Measurements from ENCODE around the gene PGD.
"Not testable (repeated sequence)": the region's sequence is repeated elsewhere in the genome, so short reads cannot be mapped to it uniquely, and the experiment has no call there.

Gene PGD

GRCh38 chr1:10444795-10445397 lies 46.0 kb downstream of the PGD start:
- no peak overlapping the region for H3K9ac ChIP-seq (ENCODE audit: low read length)
- H3K27me3 ChIP-seq (ENCODE audit: control insufficient read depth, insufficient read depth, low read length): no peaks in the 10 kb centered on the region
- H3K36me3 ChIP-seq (ENCODE audit: control insufficient read depth, insufficient read depth, low read length): no peaks in the 10 kb centered on the region
- H3K9me3 ChIP-seq (ENCODE audit: control insufficient read depth, low read length): no peaks in the 10 kb centered on the region
- no peak overlapping the region for H3K4me3 ChIP-seq (ENCODE audit: low read length)
- no peaks in the 10 kb centered on the region for H3K4me1 ChIP-seq (ENCODE audit: control insufficient read depth, insufficient read depth, low read length)

DNA sequence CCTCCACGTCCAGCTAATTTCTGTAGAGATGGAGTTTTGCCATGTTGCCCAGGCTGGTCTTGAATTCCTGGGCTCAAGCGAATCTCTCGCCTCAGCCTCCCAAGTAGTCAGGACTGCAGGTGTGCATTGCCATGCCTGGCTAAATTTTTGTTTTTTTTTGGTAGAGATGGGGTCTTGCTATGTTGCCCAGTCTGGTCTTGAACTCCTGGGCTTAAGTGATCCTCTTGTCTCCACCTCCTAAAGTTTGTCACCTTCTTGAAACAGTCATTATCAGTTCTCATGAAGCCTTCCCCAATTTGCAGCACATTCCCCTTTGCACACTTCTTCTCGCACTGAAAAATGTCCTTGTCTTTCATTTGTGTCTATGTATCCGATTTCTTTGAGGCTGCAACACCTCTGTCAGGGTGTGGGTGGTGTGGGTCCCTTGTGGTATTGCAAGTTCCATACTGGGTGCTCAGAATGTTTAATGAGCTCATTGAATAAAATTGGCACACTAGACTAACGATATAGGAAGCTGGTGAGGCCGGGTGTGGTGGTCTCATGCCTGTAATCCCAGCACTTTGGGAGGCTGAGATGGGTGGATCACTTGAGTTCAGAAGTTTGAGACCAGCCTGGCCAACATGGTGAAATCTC lies 48.0 kb downstream of the PGD start:
- Histone ChIP-seq H3K4me3 (ENCODE audit: low read length) (no peak overlapping the region), H3K27me3 (ENCODE audit: control insufficient read depth, insufficient read depth, low read length) (peaks cover 3% of the 10 kb centered on the region), H3K9ac (ENCODE audit: low read length) (no peak overlapping the region), H3K36me3 (ENCODE audit: control insufficient read depth, insufficient read depth, low read length) (no peaks in the 10 kb centered on the region), H3K4me1 (ENCODE audit: control insufficient read depth, insufficient read depth, low read length) (no peaks in the 10 kb centered on the region), H3K9me3 (ENCODE audit: control insufficient read depth, low read length) (no peaks in the 10 kb centered on the region)

GRCh38 chr1:10449751-10450150 lies 50.9 kb downstream of the PGD start, which contains the start of gene CORT:
Gene CORT (plus strand): TSS chr1:10450031. CDS start chr1:10450224, 193 bp downstream.
- Histone ChIP-seq H3K9ac (ENCODE audit: low read length) (no peak within 1 kb of the TSS), H3K4me3 (ENCODE audit: low read length) (no peak within 1 kb of the TSS), H3K36me3 (ENCODE audit: control insufficient read depth, insufficient read depth, low read length) (no peaks in the 10 kb centered on the region), H3K4me1 (ENCODE audit: control insufficient read depth, insufficient read depth, low read length) (no peaks in the 10 kb centered on the region), H3K27me3 (ENCODE audit: control insufficient read depth, insufficient read depth, low read length) (peaks cover 3% of the 10 kb centered on the region), H3K9me3 (ENCODE audit: control insufficient read depth, low read length) (no peaks in the 10 kb centered on the region)

DNA sequence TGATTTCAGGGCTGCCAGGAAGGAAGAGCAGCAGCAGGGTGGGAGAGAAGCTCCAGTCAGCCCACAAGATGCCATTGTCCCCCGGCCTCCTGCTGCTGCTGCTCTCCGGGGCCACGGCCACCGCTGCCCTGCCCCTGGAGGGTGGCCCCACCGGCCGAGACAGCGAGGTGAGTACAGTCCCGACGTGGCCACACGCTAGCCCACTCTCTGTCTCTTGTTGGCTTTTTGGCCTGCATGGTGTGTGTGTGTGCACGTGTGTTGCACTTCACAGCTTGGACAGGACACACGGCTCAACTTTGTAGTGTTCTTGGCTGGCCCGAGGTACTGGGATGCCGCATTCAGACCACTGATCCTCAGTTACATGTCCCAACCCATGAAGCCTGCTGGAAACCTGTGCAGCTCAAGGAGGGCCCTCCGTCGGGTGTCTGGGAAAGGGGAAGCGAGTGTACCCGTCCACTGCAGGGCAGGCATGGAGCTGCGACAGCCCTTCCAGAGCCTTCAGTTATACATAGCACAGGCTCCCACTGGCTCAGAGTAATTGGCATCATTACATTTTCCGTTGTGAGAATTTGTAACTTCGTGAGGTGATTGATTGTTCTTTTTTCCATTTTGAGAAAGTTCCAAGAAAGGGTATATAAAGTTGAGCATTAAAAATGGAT lies 51.4 kb downstream of the PGD start:
- Histone ChIP-seq H3K4me3 (ENCODE audit: low read length) (no peak overlapping the region), H3K9ac (ENCODE audit: low read length) (no peak overlapping the region), H3K27me3 (ENCODE audit: control insufficient read depth, insufficient read depth, low read length) (peaks cover 3% of the 10 kb centered on the region), H3K4me1 (ENCODE audit: control insufficient read depth, insufficient read depth, low read length) (no peaks in the 10 kb centered on the region), H3K36me3 (ENCODE audit: control insufficient read depth, insufficient read depth, low read length) (no peaks in the 10 kb centered on the region), H3K9me3 (ENCODE audit: control insufficient read depth, low read length) (no peaks in the 10 kb centered on the region)

GRCh38 chr1:10450836-10451235 lies 52.0 kb downstream of the PGD start:
- no peaks in the 10 kb centered on the region for H3K36me3 ChIP-seq (ENCODE audit: control insufficient read depth, insufficient read depth, low read length)
- H3K9me3 ChIP-seq (ENCODE audit: control insufficient read depth, low read length): no peaks in the 10 kb centered on the region
- H3K9ac ChIP-seq (ENCODE audit: low read length): no peak overlapping the region
- peaks cover 3% of the 10 kb centered on the region for H3K27me3 ChIP-seq (ENCODE audit: control insufficient read depth, insufficient read depth, low read length)
- no peaks in the 10 kb centered on the region for H3K4me1 ChIP-seq (ENCODE audit: control insufficient read depth, insufficient read depth, low read length)
- H3K4me3 ChIP-seq (ENCODE audit: low read length): no peak overlapping the region

DNA sequence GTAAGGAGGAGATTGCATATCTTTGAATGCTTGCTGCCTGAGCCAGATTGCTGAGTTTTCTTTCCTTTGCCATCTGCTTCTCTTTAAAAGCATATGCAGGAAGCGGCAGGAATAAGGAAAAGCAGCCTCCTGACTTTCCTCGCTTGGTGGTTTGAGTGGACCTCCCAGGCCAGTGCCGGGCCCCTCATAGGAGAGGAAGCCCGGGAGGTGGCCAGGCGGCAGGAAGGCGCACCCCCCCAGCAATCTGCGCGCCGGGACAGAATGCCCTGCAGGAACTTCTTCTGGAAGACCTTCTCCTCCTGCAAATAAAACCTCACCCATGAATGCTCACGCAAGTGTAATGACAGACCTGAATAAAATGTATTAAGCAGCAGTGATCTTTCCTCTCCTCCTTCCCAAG lies 52.4 kb downstream of the PGD start:
- Histone ChIP-seq H3K9ac (ENCODE audit: low read length) (no peak overlapping the region), H3K9me3 (ENCODE audit: control insufficient read depth, low read length) (no peaks in the 10 kb centered on the region), H3K4me3 (ENCODE audit: low read length) (no peak overlapping the region), H3K4me1 (ENCODE audit: control insufficient read depth, insufficient read depth, low read length) (no peaks in the 10 kb centered on the region), H3K27me3 (ENCODE audit: control insufficient read depth, insufficient read depth, low read length) (peaks cover 3% of the 10 kb centered on the region), H3K36me3 (ENCODE audit: control insufficient read depth, insufficient read depth, low read length) (no peaks in the 10 kb centered on the region)

DNA sequence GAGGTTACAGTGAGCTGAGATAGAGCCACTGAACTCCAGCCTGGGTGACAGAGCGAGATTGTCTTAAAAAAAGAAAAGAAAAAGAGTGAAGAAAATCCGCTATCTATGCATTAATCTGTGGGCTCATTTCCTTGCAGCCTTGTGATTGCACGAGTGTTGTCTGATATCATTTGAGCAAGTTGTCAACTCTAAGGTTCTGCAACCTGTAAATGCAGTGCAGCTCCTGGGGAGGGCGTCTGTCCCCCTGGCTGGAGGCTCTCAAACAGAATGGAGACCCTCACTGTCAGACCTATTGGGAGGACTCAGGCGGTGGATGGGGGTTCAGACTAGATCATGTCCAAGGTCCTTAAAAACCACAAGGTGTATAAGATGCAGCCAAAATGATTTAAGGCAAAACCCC lies 57.2 kb downstream of the PGD start:
- H3K4me3 ChIP-seq (ENCODE audit: low read length): no peak overlapping the region
- peaks cover 3% of the 10 kb centered on the region for H3K27me3 ChIP-seq (ENCODE audit: control insufficient read depth, insufficient read depth, low read length)
- H3K4me1 ChIP-seq (ENCODE audit: control insufficient read depth, insufficient read depth, low read length): peaks cover 4% of the 10 kb centered on the region
- H3K36me3 ChIP-seq (ENCODE audit: control insufficient read depth, insufficient read depth, low read length): no peaks in the 10 kb centered on the region
- H3K9me3 ChIP-seq (ENCODE audit: control insufficient read depth, low read length): no peaks in the 10 kb centered on the region
- H3K9ac ChIP-seq (ENCODE audit: low read length): no peak overlapping the region

DNA sequence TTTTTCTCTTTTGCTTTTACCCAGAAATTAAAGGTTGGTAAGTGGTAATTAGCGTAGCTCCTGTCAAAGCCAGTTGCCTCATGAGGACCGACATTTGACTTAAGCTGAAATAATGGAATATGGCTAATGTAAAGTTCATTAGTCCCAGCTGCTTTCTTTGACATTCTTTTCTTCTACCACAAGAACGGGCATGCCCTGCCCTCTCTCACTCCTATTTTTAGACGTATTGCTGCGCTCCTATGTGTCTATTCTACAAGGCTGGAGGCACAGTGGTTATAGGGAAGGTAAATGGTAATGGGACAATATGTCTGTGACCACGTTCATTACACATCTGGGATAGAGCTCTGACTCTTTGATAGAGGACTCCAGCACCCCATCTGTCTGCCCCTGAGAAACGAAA lies 57.8 kb downstream of the PGD start:
- H3K27me3 ChIP-seq (ENCODE audit: control insufficient read depth, insufficient read depth, low read length): peaks cover under 1% of the 10 kb centered on the region
- no peaks in the 10 kb centered on the region for H3K36me3 ChIP-seq (ENCODE audit: control insufficient read depth, insufficient read depth, low read length)
- H3K9ac ChIP-seq (ENCODE audit: low read length): no peak overlapping the region
- H3K4me3 ChIP-seq (ENCODE audit: low read length): no peak overlapping the region
- peaks cover 4% of the 10 kb centered on the region for H3K4me1 ChIP-seq (ENCODE audit: control insufficient read depth, insufficient read depth, low read length)
- H3K9me3 ChIP-seq (ENCODE audit: control insufficient read depth, low read length): no peaks in the 10 kb centered on the region

DNA sequence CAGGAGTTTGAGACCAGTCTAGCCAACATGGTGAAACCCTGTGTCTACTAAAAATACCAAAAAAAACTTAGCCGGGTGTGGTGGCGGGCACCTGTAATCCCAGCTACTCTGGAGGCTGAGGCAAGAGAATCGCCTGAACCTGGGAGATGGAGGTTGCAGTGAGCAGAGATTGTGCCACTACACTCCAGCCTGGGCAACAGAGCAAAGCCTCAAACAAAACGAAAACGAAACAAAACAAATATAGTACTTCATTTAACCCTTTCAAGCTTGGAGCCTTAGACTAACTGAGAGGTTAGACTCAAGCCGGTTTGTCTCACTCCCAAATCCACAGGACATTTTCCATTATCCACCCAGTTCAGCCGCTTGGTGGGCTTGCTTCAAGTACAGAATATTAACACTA lies 58.6 kb downstream of the PGD start:
- not testable (repeated sequence) for H3K4me1 ChIP-seq (ENCODE audit: control insufficient read depth, insufficient read depth, low read length); H3K9me3 ChIP-seq (ENCODE audit: control insufficient read depth, low read length); H3K27me3 ChIP-seq (ENCODE audit: control insufficient read depth, insufficient read depth, low read length); H3K36me3 ChIP-seq (ENCODE audit: control insufficient read depth, insufficient read depth, low read length); H3K9ac ChIP-seq (ENCODE audit: low read length); H3K4me3 ChIP-seq (ENCODE audit: low read length)

DNA sequence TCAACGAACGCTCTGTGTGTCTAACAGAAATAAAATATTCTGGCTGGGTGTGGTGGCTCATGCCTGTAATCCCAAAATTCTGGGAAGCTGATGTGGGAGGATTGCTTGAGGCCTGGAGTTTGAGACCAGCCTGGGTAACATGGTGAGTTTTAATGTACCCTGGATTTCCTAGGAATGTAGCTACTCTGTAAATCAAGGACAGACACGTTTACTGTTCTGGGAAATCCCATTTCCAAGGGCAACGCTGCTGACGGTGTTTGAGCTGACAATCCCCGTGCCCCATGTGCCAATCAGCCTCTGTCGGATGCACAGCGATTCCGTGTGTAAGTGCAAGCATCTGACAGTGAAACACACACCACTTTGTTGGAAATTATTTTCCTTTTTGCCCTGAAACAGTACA lies 59.0 kb downstream of the PGD start:
- Histone ChIP-seq H3K9ac (ENCODE audit: low read length) (no peak overlapping the region), H3K4me3 (ENCODE audit: low read length) (no peak overlapping the region), H3K36me3 (ENCODE audit: control insufficient read depth, insufficient read depth, low read length) (no peaks in the 10 kb centered on the region), H3K9me3 (ENCODE audit: control insufficient read depth, low read length) (no peaks in the 10 kb centered on the region), H3K27me3 (ENCODE audit: control insufficient read depth, insufficient read depth, low read length) (no peaks in the 10 kb centered on the region), H3K4me1 (ENCODE audit: control insufficient read depth, insufficient read depth, low read length) (peaks cover 4% of the 10 kb centered on the region)

GRCh38 chr1:10459184-10459583 lies 60.3 kb downstream of the PGD start:
- Histone ChIP-seq H3K4me3 (ENCODE audit: low read length) (no peak overlapping the region), H3K9ac (ENCODE audit: low read length) (no peak overlapping the region), H3K4me1 (ENCODE audit: control insufficient read depth, insufficient read depth, low read length) (peaks cover 4% of the 10 kb centered on the region), H3K36me3 (ENCODE audit: control insufficient read depth, insufficient read depth, low read length) (no peaks in the 10 kb centered on the region), H3K9me3 (ENCODE audit: control insufficient read depth, low read length) (no peaks in the 10 kb centered on the region), H3K27me3 (ENCODE audit: control insufficient read depth, insufficient read depth, low read length) (no peaks in the 10 kb centered on the region)

DNA sequence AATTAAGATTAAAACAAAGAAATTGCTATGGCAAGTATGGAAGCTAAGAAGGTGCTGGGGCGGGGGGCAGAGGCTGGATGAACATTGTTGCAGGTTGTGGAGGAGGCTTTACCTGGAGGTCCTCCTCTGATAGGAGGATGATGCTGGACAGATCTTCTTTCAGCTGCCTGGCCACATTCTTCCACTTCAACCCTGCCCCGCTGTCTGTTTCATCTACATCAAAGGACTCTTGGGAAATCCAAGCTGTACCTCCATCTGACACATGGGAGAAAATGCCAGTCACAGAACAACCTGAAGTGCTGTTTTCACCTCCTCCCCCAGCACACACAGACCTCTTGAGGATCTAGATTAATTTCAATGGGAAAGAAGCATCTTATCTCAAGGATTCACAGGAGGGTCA lies 68.2 kb downstream of the PGD start:
- no peak overlapping the region for H3K9ac ChIP-seq (ENCODE audit: low read length)
- no peaks in the 10 kb centered on the region for H3K27me3 ChIP-seq (ENCODE audit: control insufficient read depth, insufficient read depth, low read length)
- no peaks in the 10 kb centered on the region for H3K36me3 ChIP-seq (ENCODE audit: control insufficient read depth, insufficient read depth, low read length)
- H3K4me1 ChIP-seq (ENCODE audit: control insufficient read depth, insufficient read depth, low read length): no peaks in the 10 kb centered on the region
- H3K9me3 ChIP-seq (ENCODE audit: control insufficient read depth, low read length): no peaks in the 10 kb centered on the region
- no peak overlapping the region for H3K4me3 ChIP-seq (ENCODE audit: low read length)
